ENCODE data around the gene FXYD6.
A peak's percentile ranks its signal among the peaks of the same experiment; 100 is the strongest.

The FXYD6 gene

DNA sequence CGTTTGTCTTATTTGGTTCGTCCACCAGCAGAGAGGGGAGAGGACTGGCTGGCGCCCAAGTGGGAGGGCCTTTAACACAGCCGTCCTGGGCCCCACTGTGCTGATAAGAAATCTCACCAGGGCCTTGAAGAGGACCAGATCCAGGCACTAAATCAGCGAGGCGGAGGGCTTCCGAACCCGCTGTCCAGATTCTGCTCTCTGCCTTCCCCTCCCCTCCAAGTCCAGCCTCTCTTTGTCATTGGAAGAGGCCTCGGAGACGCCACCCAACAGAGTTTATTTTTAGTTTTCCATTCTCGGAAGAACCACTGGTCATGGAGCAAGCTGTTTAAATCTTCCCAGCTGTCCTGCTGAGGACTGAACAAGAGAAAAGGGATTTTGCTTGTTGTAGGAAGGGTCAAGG is 9.3 kb upstream of the FXYD6 start:
- DNase-seq (ENCODE audit: low read depth in 2 of 2), result no peak

DNA sequence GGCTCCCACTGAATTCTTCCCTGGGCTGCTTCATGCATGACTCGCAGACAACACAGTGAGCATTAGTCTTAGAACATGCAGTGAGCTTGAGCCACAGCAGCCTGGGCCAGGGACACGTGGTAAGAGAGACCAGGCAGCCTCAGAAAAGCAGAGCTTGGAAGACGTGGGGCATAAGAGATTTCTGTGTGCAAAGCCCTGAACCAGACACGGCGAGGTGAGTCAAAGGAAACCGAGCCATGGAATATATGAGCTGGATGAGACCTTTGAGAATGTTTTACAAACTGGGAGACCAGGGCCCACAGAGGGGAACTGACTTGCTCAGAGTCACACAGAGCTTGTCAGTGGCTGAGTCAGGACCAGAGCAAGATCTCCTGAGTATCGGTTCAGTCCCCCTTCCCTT is 8.5 kb upstream of the FXYD6 start:
- DNase-seq (ENCODE audit: low read depth in 2 of 2), result peak; percentile 22 to 26

DNA sequence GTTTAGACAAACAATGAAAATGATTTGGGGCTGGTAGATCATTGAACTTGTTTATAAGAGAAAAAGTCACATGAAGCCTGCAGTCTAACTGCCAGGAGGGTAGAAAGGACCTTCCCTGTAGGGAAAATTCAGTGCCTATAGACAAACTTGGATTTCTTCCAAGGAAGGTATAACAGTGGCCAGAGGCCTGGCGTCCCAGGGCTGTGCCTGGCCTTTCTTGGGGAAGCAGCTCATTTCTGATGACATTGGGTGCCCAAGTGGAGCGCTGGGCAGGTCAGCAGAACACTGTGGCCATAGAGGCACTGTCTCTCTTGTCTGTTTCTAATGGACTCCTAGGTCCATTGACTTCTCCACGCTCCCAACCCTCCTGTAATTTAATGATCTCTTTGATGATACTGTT is 6.6 kb upstream of the FXYD6 start:
- DNase-seq (ENCODE audit: low read depth in 2 of 2), result no peak

DNA sequence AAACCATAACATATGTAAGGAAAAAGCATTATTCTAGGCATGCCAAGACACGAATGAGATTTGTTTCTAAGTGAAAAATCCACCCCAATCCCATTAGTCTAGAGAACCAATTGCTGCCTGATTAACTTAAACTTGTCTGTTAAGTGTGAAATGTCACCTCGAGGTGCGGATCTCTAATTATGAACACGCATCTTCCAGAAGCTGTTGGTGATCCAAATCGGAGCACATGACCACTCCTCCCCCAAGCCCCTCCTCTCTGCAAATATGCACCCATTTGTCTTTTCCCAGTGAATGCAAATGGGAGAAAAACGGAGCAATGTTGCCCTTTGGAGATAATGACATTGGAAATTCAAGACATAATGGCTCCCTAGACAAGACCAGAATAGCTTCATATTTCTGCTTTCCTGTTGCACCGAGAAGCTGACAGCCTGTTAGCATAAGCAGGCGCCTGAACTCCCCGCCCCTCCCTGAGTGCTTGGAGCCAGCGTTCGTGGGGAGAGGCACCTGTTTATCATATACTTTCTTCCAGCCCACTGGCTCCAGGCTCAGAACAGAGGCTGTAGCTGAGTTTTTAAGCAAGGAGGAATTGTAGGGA is 6.0 kb upstream of the FXYD6 start:
- DNase-seq (ENCODE audit: low read depth in 2 of 2), result no peak

DNA sequence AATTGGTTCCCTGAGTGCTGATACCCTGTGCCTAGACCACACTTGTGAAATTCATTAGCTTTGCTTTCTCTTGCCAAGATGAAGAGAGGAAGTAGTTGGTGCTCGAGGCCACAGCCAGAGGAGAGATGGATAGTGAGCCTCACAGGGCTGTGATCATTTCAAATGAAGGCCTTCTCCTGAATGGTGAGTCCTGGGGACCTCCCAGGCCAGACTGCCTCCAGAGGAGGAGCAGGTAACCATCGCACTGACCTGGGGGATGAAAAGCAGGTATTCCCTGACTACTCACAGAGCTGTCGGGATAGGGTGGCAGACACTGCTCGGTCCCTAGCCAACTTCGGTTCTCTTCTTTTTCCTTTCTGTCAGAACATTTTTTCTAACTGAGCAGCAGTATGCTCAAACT is 4.8 kb upstream of the FXYD6 start:
- no peak for DNase-seq (ENCODE audit: low read depth in 2 of 2)

DNA sequence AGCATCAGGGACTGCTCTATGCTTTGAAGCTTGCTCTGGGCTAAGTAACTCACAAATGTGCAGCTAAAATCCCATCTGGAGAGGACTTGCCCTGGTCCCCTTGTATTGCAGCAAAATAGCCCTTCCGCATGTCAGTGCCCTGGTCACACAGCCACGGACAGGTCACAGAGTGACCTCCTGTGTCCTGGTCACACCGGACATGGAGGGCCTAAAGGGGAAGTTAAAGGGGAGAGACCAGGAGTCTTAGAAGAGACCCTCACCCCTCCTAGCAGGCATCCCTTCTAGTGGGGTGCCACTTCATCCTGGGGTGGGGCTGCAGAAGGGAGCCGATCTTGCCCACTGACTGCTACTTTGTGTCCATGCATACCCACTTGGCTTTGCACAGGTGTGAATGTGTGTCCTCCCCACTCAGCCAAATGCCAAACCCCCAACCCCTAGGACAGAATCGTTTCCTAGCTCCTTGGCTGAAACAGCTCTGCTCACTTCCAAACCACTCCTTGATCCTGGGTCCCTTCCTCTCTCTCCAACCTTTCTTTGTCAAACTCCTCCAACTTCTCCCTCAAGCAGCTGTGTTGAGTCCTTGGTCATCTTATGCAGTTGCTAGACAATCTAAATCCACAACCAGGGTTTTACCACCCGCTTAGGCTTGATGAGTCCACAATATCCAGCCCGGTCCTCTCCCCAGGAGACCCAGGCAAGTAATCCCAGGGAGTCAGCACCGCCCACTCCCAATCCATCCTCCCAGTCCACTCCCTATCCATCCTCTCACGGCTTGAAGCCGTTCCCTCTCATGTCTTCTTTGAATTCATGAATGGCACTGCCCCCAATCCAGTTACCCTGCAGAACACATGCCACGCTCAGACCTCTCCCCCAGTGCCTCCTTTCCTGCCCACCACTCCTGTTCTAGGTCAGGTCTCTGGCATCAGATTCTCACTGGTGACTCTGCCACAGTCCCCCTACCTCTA is 3.3 kb upstream of the FXYD6 start:
- DNase-seq (ENCODE audit: low read depth in 2 of 2), result no peak

DNA sequence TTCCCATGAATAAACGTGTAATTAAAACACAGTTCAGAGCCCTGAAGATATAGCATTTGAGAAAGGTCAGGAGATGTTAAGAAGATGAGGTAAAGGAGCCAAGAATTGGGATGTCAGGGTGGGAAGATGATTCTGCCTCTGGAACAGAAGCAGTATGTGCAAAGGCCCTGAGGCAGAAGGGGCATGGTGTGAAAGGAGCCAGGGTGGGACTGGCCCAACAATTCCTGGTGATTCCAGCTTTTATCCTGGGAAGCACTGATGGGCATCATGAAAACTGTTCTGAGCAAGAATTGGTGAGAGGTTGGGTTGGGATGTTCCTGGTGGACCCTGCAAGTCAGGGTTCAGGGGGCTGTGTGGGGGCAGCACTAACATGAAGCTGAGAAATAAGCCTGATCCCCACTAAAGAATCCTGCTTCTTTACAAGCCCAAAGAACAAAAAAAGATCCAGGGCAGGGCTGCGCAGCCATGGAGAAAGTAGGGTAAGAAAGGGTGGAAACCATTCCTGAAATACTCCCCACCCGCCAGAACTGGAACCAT is 2.5 kb upstream of the FXYD6 start:
- no peak for DNase-seq (ENCODE audit: low read depth in 2 of 2)

DNA sequence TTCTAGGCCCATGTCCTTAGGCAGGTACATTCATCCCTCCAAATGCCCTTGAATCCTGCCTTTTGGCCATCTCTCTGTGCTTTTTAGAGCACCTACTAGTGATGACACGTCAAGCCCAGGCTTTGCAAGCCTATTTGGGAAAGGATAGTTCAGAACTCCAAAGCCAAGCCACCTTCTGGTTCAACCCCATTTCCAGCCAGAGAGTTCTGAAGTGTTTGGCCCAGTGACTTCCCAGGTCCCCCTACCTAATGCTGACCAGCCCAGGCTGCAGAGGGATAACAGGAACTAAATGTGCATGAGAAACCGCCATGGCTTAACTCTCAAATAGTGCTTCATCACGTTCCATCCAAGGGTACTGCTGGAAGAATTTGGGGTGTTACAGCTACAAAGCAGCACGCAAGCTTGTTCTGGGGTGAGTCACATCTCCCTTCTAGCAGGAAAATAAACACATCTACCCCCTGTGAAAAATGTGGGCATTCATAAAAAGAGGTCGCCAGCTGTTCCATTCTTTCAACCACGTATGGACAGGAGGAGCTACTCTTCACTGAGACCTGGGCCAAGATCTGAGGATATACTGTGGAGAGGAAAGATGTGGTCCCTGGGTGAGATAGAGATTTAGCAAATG is 2.0 kb upstream of the FXYD6 start:
- no peak for DNase-seq (ENCODE audit: low read depth in 2 of 2)

DNA sequence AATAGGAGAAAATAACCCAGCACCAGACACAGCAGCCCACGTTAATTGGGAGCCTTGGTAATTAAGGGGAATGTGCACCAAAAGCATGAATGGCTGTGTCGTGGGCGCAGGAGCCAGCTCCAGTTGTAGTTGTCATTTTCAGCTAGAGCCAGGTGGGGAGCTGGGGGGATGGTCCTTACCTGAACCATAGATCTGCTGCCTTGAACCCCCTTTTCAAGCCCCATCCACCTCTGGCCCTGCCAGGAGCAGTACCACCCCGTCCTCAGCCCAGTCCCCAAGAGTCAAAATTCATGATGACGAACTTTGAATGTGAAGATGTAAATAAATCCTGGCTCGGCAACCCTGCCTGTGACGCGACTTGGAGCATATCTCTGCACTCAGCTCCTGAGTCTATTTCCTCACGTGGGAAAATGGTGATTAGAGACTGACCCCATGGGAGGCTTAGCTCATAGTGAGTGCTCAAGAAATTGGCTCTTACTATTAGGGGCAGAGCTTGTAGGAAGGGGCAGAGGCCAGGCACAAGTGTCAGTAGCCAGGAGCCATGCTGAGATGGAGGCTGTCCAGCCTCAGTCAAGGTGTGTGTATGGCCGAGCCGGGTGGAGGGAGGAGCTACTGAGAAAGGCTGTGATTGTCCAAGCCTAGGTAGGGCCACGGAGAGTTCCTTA is 794 bp upstream of the FXYD6 start:
- no peak for DNase-seq (ENCODE audit: low read depth in 2 of 2)

DNA sequence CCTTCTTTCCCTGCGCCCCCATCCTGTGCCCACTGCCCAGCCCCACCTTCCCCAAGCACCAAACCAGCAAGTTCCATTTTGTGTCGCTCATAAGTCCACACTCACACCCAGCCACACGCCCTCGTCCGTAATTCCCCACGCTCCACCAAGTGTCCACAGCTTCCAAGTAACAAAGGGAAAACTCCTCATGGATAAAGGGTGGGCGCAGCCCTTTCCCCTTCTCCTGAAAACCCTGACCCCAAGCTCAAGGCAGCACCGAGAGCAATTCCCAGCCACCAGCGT is 458 bp downstream of the FXYD6 start:
- no peak for DNase-seq (ENCODE audit: low read depth in 2 of 2)

DNA sequence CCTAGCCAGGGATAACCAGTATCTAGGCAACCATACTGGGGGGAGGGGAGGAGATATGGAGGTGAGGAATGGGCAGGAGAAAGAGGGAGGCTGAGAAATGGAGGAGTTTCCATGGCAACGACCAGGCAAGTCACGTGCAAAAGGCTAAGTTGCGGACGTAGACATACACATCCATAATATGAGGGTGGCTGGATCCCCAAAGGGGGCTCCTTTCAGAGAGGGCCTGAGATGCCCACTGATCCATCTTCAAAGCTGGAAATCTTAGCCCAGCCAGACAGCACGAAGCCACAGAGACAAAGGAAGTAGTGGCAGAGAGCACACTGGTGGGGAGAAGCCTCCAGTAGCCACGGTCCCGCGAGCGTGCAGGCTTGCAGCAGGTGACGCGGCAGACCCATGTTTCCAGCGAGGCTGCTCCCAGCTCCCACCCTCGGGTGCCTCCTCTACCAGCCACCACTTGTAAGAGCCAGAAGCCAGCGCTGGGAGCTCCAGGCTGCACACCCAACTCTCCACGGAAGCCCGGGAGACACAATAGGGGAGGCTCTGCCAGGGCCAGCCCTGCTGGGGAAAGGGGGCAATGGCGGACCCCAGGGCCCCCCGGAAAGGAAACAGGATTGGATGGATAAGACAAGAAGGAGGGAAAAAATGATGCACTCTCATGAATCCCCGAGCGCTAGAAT is 938 bp downstream of the FXYD6 start:
- DNase-seq (ENCODE audit: low read depth in 2 of 2), result no peak

DNA sequence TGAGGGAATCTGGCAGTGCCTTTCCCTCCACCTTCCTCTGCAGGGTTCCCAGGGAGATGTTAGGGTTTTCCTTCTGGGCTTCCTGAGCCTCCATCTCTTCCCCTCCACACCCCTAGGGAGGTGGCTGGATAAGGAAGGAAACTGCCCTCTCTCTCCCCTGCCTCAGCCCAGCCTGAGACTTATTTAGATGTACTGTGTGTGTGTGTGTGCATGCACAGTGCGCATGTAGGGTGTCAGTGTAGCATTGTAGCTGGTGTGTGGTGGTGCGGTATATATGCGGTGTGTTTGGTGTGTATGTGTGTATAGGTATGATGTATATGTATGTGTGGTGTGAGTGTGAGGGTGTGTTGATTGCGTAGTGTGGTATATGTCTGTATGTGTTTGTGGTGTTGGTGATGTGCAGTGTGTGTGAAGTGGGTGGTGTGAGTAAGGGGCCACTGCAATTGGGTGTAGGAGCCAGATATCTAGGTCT is 1.5 kb downstream of the FXYD6 start:
- DNase-seq (ENCODE audit: low read depth in 2 of 2), result no peak

DNA sequence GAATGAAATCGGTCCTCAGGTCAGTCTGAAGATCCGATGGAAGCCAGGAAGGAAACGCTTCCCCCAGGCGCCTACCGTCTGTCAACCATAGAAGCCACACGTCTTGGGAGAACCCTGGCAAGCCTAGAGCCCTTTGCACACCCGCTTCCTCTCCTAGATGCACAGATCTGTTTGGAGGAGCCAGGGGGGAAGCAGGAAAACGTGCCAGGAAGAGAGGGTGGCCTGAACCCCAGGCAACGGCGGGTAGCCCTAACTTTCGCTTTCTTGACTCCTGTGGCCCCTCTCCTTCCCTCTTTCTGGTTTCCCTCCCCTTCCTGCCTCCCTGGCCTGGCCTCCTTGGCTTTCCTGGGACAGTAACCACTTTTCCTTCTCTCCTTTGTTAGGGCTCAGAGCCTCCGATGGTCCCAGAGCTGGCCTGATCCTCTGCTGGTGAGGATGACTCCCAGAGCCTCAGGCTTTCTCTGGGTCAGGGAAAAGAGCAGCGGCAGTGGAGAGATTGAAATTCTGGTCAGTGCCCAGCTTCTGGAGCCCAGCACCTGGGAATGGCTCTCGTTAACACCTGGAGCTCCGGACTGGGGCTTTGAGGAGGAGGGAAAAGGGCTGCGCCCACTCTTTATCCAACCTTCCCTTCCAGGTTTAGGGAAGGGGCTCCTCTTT is 2.1 kb downstream of the FXYD6 start:
- no peak for DNase-seq (ENCODE audit: low read depth in 2 of 2)

DNA sequence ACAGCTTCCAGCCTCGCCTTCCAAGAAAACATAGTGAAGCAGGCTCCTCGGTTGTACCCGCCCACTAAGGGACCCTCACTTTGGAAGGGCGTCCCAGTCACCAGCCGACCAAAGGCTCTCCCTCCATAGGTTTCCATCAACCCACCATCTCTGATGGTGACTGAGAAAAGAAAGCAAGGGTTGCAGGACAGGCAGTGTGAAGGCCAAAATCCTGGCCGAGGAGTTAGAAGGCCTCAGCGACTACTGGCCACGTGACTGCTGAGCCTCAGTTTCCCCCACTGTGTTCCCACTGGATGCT is 2.7 kb downstream of the FXYD6 start:
- no peak for DNase-seq (ENCODE audit: low read depth in 2 of 2)

DNA sequence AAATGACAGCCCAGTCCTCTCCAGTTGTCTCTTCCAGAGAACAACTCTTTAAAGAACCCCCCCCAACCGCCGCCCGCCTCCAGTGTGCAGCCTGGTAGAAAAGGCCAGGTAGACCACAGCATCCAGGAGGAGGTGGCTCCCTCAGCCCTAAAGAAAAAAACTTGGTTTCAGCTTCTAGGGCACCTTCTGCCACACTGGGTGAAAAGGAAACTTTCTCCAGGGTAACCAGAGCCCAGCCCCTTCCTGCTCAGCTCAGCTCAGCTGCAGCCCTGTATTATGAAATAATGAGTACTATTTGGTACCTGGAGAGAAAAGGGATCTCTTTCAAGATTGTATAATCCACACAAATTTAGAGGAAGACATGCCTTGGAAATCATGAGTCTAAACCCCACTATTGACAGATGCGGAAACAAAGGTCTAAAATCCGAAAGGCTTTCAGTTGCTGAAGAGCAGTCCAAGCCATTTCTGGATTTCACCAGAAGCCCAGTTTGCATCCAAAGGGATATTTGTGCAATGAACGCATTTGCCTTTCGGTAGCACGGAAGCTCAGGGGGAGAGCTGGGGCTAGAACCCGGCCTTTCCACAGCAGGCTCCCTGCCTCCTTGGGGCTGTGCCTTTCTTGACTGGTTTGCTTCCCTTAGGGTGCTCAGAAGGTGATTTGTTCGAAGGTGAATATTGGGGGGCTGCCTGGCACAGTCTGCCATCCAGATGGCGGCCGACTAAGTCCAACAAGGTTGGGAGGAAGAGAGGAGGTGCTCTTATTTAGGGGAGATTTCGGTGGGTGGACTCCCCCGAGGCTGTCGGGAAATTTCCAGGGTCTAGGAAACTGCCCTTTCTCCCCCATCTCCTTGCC is 3.3 kb downstream of the FXYD6 start:
- DNase-seq (ENCODE audit: low read depth in 2 of 2), result no peak

DNA sequence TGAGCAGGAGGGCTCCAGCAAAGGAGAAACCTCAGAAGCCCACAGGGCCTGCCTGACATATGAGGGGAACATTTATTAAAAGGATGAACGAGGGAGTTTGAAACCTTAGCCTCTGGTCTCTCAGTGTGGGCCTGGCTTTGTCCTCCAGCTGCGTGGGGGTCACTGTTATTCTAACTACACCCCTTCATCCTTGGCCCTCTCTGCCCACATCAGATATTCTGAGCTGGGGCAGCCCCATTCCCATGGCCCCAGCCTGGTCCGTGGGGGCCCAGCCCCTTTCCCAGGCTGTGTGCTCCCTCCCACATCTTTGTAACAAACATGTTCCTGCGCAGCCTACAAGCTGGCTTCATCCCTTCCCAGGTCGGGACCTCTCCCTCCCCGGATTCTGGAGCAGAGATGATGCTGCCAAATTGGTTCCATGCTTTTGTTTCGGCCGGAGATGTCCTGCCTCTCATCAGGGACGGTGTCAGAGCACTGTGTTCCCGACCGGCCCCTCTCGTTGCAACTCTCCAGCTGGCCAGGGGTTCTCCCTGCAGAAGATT is 4.0 kb downstream of the FXYD6 start:
- DNase-seq (ENCODE audit: low read depth in 2 of 2), result no peak

DNA sequence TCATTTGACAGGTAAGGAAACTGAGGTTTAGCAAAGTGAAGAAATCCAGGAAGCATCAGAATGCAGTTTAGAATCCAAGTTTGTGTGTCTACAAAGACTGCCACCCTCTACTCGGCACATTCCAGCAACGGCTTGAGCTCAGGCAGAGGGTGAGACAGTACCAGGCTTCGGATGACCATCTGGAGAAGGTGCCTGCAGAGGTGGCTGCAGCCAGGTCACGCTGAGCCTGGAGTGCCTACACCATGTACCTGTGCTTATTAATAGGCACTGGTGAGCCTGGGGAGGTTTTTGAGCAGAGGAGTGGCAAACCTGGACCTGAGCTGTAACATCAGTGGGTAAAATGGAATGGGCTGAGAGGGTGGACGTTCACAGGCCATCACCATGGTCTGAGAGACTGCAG is 4.7 kb downstream of the FXYD6 start:
- DNase-seq (ENCODE audit: low read depth in 2 of 2), result no peak

DNA sequence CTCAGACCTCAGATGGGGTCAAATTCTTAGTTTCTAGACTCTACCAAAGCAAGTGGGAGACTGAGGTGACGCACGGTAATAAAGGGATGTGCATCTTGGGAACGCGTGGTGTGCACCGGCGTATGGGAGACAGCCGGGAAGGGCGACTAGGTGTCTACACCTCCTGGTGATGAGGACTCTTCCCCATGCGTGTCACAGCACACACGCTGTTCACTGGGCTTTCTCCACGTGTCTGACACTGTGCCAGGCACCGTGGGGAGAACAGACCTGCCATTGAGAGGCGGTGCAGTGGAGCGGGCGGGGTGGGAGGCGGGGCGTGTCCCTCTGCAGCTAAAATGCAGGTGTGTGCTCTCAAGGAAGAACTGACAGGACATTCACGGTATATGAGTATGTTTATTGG is 5.3 kb downstream of the FXYD6 start:
- no peak for DNase-seq (ENCODE audit: low read depth in 2 of 2)

DNA sequence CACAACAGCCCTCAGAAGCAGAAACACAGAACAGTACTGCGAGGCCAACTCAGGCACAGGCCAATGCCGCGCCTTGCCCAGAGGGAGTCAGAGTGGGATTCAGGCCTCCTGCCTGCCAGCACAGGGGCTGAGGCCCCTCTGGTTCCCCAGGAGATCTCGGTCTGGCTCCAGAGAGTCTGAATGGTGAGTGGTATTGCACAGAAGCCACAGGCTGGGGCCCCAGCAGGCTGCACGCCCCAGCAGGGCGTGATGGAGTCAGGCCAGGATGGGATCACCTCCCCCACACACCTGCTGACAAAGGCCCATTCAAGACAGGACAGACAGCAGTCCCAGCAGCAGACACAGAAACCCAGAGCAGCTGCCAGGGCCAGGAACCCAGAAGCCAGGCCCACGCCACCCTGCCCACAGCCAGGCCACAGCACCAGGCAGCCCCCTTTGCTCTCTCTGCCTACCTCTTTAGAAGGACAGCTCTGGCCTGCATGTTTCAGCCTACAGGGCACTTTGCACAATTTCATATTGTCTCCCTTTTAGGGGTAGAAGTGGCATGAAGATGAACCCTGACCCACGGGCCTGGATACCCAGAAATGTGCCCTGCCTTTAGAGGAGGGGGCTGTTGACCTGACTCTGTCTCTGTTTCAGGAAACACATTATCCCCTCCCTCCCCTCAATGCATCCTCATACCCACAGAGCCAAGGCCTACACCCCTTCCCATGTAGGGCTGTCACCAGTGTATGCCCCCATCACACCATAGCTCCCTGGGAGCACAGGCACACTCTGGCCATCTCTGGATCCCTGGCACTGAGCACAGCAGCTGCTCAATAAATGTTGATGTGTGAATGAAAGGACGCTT is 6.1 kb downstream of the FXYD6 start:
- DNase-seq (ENCODE audit: low read depth in 2 of 2), result no peak

All from stimulated activated CD4-positive, alpha-beta T cell treated with anti-CD3 and anti-CD28 coated beads, Interleukin-15, amount 100 ng/mL, for 48 hours (primary cell).